WTC11 (cell line): ENCODE data around the gene FOXN3.

Experiments
- ATF1 ChIP-seq: sonication (generic); formaldehyde crosslinking; IDR thresholded peaks from 2 replicates; pipeline ENCODE4 v1.8.1; 2023; ENCODE audit warnings: mild to moderate bottlenecking, moderate library complexity, missing genetic modification reagents
- FOXP1 ChIP-seq: sonication (generic); formaldehyde crosslinking; IDR thresholded peaks from 2 replicates; pipeline ENCODE4 v1.8.0; 2022; ENCODE audit warnings: missing genetic modification reagents, mild to moderate bottlenecking, moderate library complexity, borderline replicate concordance
- MYBL2 ChIP-seq: sonication (generic); formaldehyde crosslinking; IDR thresholded peaks from 2 replicates; pipeline ENCODE4 v1.8.1; 2023; ENCODE audit warnings: mild to moderate bottlenecking, moderate library complexity, missing genetic modification reagents
- TEAD1 ChIP-seq: sonication (generic); formaldehyde crosslinking; IDR thresholded peaks from 2 replicates; pipeline ENCODE4 v1.8.0; 2022; ENCODE audit warnings: mild to moderate bottlenecking, missing genetic modification reagents

DNA sequence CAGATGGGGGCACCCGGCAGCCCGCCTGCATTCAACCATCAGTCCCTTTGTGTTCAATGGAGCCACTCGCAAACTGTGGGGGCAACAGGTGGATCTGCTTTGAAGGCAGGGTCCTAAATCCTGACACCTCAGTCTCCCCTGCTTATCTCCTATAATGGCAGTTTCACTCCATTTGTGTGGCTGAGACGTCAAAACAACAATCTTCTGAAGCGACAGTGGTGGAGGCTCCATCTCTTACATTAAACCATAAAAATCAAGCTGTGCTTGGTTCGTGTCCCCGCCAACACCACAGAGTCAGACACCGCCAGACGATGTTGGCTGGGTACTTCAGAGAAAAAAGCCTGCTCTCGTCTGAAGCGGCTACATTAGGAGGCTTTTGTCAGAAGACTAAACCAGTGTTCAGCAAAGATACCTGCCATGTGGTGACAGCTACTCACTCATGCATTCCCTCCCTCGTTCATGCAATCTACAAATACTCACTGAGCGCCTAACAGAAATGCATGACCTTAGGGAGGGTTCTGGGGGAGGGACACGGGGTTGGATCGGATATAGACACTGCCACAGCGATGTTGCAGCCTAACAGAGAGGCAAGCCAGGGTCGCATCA lies 253.9 kb downstream of the FOXN3 start:
- TF ChIP-seq TEAD1 (CRISPR knock-in tag) = no peak
- no peak for TF ChIP-seq ATF1 (CRISPR knock-in tag)
- TF ChIP-seq FOXP1 (CRISPR knock-in tag) = no peak
- TF ChIP-seq MYBL2 = no peak
